Measurements from ENCODE around the gene CTSL. TPM values are rescaled to one million over a fixed set of nuclear protein-coding genes. Genes with fewer than 3 reads are reported as not detected.

Gene CTSL
- total RNA-seq, 1 experiment from 2014 or later, result 17.0 TPM

DNA sequence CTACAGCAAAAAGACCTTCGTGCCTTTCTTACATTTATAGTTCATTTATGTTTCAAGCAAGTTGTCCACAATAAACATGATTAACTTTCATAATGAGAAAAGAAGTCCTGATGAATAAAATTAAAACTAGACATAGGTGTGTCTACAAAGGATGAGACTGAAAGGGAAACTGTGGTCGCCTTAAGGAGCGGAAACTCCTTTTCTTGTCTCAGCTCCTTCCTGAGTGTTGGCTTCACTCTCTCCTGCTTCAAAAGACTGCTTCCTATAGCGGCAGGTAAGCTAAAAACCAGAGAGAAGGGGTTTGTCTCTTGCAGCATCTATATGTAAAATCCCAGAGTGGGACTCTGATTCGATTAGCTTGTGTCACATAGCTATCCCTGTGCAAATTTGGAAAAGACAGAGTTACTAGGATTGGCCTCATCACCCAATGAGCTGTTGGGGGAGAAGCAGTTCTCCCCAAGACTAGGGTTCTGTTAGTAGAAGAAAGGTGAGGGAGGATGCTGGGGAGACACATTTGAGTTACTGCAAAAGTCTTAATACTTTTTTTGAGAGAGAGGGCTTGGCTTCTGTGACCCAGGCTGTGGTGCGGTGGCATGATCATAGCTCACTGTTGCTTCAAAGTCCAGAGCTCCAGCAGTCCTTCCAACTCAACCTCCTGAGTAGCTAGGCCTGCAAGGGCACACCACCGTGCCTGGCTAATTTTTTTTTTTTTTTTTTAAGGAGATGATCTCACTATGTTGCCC, 16.8 kb upstream of the CTSL start:
- H3K27ac ChIP-seq (ENCODE audit: low read depth, low read length, poor library complexity, severe bottlenecking), result no peak overlapping the region
- H3K36me3 ChIP-seq (ENCODE audit: insufficient read depth, low read length, poor library complexity, severe bottlenecking), result peaks cover 59% of the 10 kb centered on the region
- intact Hi-C loops (cut with micrococcal nuclease; ENCODE audit: unreplicated experiment), result no loop called here
- no peak overlapping the region for H3K4me3 ChIP-seq (ENCODE audit: low read depth, low read length, poor library complexity, severe bottlenecking)
- TF ChIP-seq, protein P1, sequence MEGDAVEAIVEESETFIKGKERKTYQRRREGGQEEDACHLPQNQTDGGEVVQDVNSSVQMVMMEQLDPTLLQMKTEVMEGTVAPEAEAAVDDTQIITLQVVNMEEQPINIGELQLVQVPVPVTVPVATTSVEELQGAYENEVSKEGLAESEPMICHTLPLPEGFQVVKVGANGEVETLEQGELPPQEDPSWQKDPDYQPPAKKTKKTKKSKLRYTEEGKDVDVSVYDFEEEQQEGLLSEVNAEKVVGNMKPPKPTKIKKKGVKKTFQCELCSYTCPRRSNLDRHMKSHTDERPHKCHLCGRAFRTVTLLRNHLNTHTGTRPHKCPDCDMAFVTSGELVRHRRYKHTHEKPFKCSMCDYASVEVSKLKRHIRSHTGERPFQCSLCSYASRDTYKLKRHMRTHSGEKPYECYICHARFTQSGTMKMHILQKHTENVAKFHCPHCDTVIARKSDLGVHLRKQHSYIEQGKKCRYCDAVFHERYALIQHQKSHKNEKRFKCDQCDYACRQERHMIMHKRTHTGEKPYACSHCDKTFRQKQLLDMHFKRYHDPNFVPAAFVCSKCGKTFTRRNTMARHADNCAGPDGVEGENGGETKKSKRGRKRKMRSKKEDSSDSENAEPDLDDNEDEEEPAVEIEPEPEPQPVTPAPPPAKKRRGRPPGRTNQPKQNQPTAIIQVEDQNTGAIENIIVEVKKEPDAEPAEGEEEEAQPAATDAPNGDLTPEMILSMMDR (conservative IDR thresholded peaks at IDR 0.05; ENCODE audit: low read depth, low read length), result no peak
- TF ChIP-seq EZH2 (IDR thresholded peaks at IDR 0.05; ENCODE audit: borderline replicate concordance, low read depth, low read length, poor library complexity, severe bottlenecking), result no peak
- H3K4me1 ChIP-seq (ENCODE audit: insufficient read depth, low read length, poor library complexity, severe bottlenecking), result peaks cover 30% of the 10 kb centered on the region
- no peaks in the 10 kb centered on the region for H3K27me3 ChIP-seq (replicated peaks; ENCODE audit: insufficient read depth, low read depth, low read length, poor library complexity)
- ChIA-PET POLR2A (ENCODE audit: low non-redundant PET) (interaction anchor here (0.7 kb wide), 1 partner anchor 1658 kb away, joined by 3 read pairs; no protein-coding TSS in a partner anchor), CTCF (interaction anchor here (0.7 kb wide), 1 partner anchor 25 kb away, joined by 3 read pairs; no protein-coding TSS in a partner anchor)
- no peaks in the 10 kb centered on the region for H3K9me3 ChIP-seq (ENCODE audit: low read depth, low read length, poor library complexity, severe bottlenecking)
- DNase-seq (ENCODE audit: low spot score), result no peak
- BruUV-seq (replicated peaks), result no TSS peak

DNA sequence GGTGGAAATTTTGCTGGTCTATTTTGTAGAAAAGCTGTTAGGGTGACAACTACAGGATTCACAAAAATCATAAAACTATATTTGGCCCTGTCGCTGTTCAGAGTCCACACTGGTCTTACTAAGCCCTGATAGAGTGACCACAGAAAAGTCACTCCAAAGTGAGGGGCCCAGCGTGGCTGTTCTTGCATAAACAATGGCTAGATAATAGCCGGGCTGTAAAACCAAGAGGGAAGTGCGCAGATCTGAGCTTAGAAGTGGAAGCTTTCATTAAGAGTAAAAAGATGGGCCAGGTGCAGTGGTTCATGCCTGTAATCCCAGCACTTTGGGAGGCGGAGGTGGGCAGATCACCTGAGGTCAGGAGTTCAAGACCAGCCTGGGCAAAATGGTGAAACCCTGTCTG, 15.5 kb upstream of the CTSL start:
- POLR2A ChIA-PET (ENCODE audit: low non-redundant PET), result no interaction called here
- no peaks in the 10 kb centered on the region for H3K27me3 ChIP-seq (replicated peaks; ENCODE audit: insufficient read depth, low read depth, low read length, poor library complexity)
- peak overlapping the region; percentile 14 for H3K27ac ChIP-seq (ENCODE audit: low read depth, low read length, poor library complexity, severe bottlenecking)
- TF ChIP-seq, protein P1 (conservative IDR thresholded peaks at IDR 0.05; ENCODE audit: low read depth, low read length), result no peak
- TF ChIP-seq EZH2 (IDR thresholded peaks at IDR 0.05; ENCODE audit: borderline replicate concordance, low read depth, low read length, poor library complexity, severe bottlenecking), result no peak
- H3K9me3 ChIP-seq (ENCODE audit: low read depth, low read length, poor library complexity, severe bottlenecking), result no peaks in the 10 kb centered on the region
- peaks cover 49% of the 10 kb centered on the region for H3K36me3 ChIP-seq (ENCODE audit: insufficient read depth, low read length, poor library complexity, severe bottlenecking)
- H3K4me1 ChIP-seq (ENCODE audit: insufficient read depth, low read length, poor library complexity, severe bottlenecking), result peaks cover 42% of the 10 kb centered on the region
- CTCF ChIA-PET, result no interaction called here
- intact Hi-C loops (cut with micrococcal nuclease; ENCODE audit: unreplicated experiment), result no loop called here
- no peak overlapping the region for H3K4me3 ChIP-seq (ENCODE audit: low read depth, low read length, poor library complexity, severe bottlenecking)
- BruUV-seq (replicated peaks), result no TSS peak
- no peak for DNase-seq (ENCODE audit: low spot score)

DNA sequence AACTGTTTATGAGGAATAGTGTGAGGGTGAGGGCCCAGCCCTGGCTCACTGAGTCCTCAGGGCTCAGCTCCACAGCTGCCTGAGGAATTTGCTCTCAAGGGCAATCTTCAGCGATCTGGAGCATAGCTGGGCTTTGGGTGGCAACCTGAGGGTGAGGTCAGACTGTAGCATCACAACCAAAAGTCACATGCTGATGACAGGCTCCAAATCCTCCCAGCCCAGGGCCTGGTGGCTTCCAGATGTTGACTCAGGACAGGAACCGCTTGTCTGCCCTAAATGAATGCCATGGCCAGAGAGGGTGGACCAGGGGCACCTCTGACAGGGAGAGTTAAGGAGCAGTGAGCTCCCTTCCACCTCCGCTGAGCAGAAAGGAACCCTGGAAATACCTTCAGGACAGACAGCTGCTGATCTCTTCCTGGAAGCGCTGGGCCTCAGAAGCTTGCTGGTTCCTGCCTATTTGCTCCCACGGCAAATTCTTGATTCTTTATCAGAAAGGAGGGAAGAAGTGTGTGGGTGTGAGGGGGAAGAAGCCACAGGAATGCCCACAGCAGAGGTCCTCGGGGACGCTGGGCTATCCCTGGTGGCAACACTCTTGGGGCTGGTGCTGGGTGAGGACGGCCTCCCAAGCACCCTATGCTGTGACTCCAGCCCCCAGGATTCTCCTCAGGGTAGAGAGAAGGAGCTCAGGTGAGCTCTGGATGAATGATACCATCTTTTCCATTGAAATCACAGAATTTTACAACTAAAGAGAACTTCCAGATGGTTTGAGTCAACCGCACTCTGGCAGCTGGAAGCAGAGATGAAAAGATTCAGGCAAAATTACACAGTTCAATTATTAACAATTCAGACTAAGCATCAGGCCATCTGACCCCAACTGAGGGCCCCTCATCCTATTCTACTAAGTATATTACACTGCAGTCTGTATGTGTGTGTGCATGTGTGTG, 13.8 kb upstream of the CTSL start:
- CTCF ChIA-PET, result interaction anchor here (0.7 kb wide), 1 partner anchor 28 kb away, joined by 3 read pairs; no protein-coding TSS in a partner anchor
- intact Hi-C loops (cut with micrococcal nuclease; ENCODE audit: unreplicated experiment), result no loop called here
- no peaks in the 10 kb centered on the region for H3K27me3 ChIP-seq (replicated peaks; ENCODE audit: insufficient read depth, low read depth, low read length, poor library complexity)
- POLR2A ChIA-PET (ENCODE audit: low non-redundant PET), result no interaction called here
- H3K27ac ChIP-seq (ENCODE audit: low read depth, low read length, poor library complexity, severe bottlenecking), result peak overlapping the region; percentile 0
- no peak overlapping the region for H3K4me3 ChIP-seq (ENCODE audit: low read depth, low read length, poor library complexity, severe bottlenecking)
- DNase-seq (ENCODE audit: low spot score), result peak; percentile 44
- TF ChIP-seq EZH2 (IDR thresholded peaks at IDR 0.05; ENCODE audit: borderline replicate concordance, low read depth, low read length, poor library complexity, severe bottlenecking), result no peak
- TF ChIP-seq, protein P1 (conservative IDR thresholded peaks at IDR 0.05; ENCODE audit: low read depth, low read length), result no peak
- H3K36me3 ChIP-seq (ENCODE audit: insufficient read depth, low read length, poor library complexity, severe bottlenecking), result peaks cover 32% of the 10 kb centered on the region
- H3K4me1 ChIP-seq (ENCODE audit: insufficient read depth, low read length, poor library complexity, severe bottlenecking), result peaks cover 44% of the 10 kb centered on the region
- H3K9me3 ChIP-seq (ENCODE audit: low read depth, low read length, poor library complexity, severe bottlenecking), result no peaks in the 10 kb centered on the region
- no TSS peak for BruUV-seq (replicated peaks)

All from A673 (cell line).